Mesenchymal stem cell (in vitro differentiated cells and primary cell): Measurements from ENCODE around the gene TINCR.

Experiments
- DNase-seq: peaks from one replicate; pipeline ENCODE4 v3.0.0-alpha.2; 2013
- H2AFZ ChIP-seq: one replicate; pipeline ENCODE4 v1.6.1; 2013; ENCODE audit warnings: low read depth, mild to moderate bottlenecking, control low read depth, inconsistent platforms, low read length, moderate library complexity
- H2AK5ac ChIP-seq: 2 replicates; pipeline ENCODE4 v1.6.1; 2013; ENCODE audit warnings: low read length, moderate library complexity, mild to moderate bottlenecking, inconsistent platforms; ENCODE audit not compliant: severe bottlenecking
- H2BK120ac ChIP-seq: one replicate; pipeline ENCODE4 v1.6.1; 2013; ENCODE audit warnings: low read depth, mild to moderate bottlenecking, inconsistent platforms, low read length, moderate library complexity
- H2BK12ac ChIP-seq, 2 experiments: one replicate each; pipeline ENCODE4 v1.6.1; 2013; ENCODE audit warnings: inconsistent platforms in 2 of 2, low read length in 2 of 2, mild to moderate bottlenecking in 2 of 2, moderate library complexity in 2 of 2, control low read depth in 1 of 2
- H2BK15ac ChIP-seq: one replicate; pipeline ENCODE4 v1.6.1; 2013; ENCODE audit warnings: mild to moderate bottlenecking, low read depth, inconsistent platforms; ENCODE audit not compliant: poor library complexity, severe bottlenecking
- H2BK5ac ChIP-seq: 2 replicates; pipeline ENCODE4 v1.6.1; 2013; ENCODE audit warnings: low read depth, mild to moderate bottlenecking, low read length, control low read depth, inconsistent platforms; ENCODE audit not compliant: poor library complexity, severe bottlenecking
- H3K14ac ChIP-seq, 2 experiments: one replicate each; pipeline ENCODE4 v1.6.1; 2013; ENCODE audit warnings: inconsistent platforms in 2 of 2, low read length in 2 of 2, control low read depth in 1 of 2, mild to moderate bottlenecking in 1 of 2, moderate library complexity in 1 of 2
- H3K18ac ChIP-seq, 2 experiments: one replicate each; pipeline ENCODE4 v1.6.1; 2013; ENCODE audit warnings: inconsistent platforms in 2 of 2, low read length in 2 of 2, control low read depth in 1 of 2, low read depth in 1 of 2, mild to moderate bottlenecking in 1 of 2
- H3K23ac ChIP-seq, 2 experiments: one replicate each; pipeline ENCODE4 v1.6.1; 2013; ENCODE audit warnings: inconsistent platforms in 2 of 2, low read length in 2 of 2, mild to moderate bottlenecking in 2 of 2, moderate library complexity in 2 of 2, control low read depth in 1 of 2
- H3K27ac ChIP-seq: 2 replicates; pipeline ENCODE4 v1.5.1; 2013; ENCODE audit warnings: mild to moderate bottlenecking, moderate library complexity, low read length, control low read depth, inconsistent platforms; ENCODE audit not compliant: poor library complexity, severe bottlenecking
- H3K27me3 ChIP-seq, 2 experiments: 2 replicates each; pipeline versions ENCODE4 v1.6.1 to v1.7.0; 2013; ENCODE audit warnings: low read length in 2 of 2, mild to moderate bottlenecking in 2 of 2, moderate library complexity in 2 of 2, control low read depth in 1 of 2, inconsistent platforms in 1 of 2; ENCODE audit not compliant: control insufficient read depth in 1 of 2, insufficient read depth in 1 of 2
- H3K36me3 ChIP-seq, 2 experiments: 2 replicates each; pipeline versions ENCODE4 v1.6.1 to v1.7.0; 2013; ENCODE audit warnings: low read length in 2 of 2, control low read depth in 1 of 2, inconsistent platforms in 1 of 2, low read depth in 1 of 2, mild to moderate bottlenecking in 1 of 2; ENCODE audit not compliant: insufficient read depth in 2 of 2, control insufficient read depth in 1 of 2
- H3K4ac ChIP-seq, 2 experiments: one replicate each; pipeline ENCODE4 v1.6.1; 2013; ENCODE audit warnings: inconsistent platforms in 2 of 2, low read length in 2 of 2, mild to moderate bottlenecking in 2 of 2, moderate library complexity in 2 of 2, control low read depth in 1 of 2, low read depth in 1 of 2
- H3K4me1 ChIP-seq: 2 replicates; pipeline ENCODE4 v1.6.1; 2013; ENCODE audit warnings: low read depth, low read length, control low read depth; ENCODE audit not compliant: control insufficient read depth, insufficient read depth
- H3K4me2 ChIP-seq: 2 replicates; pipeline ENCODE4 v1.6.1; 2013; ENCODE audit warnings: low read length, mild to moderate bottlenecking, inconsistent platforms; ENCODE audit not compliant: poor library complexity, severe bottlenecking
- H3K4me3 ChIP-seq, 2 experiments: 2 replicates each; pipeline versions ENCODE4 v1.5.1 to v1.7.0; 2013; ENCODE audit warnings: low read length in 2 of 2, mild to moderate bottlenecking in 2 of 2, control low read depth in 1 of 2, low read depth in 1 of 2; ENCODE audit not compliant: insufficient read depth in 1 of 2
- H3K79me1 ChIP-seq: replicated peaks from 2 replicates; pipeline ENCODE4 v1.6.1; 2013; ENCODE audit warnings: mild to moderate bottlenecking, control low read depth, low read length, inconsistent platforms; ENCODE audit not compliant: poor library complexity, severe bottlenecking
- H3K9ac ChIP-seq: 2 replicates; pipeline ENCODE4 v1.7.0; 2013; ENCODE audit warnings: mild to moderate bottlenecking, low read length, moderate library complexity
- H3K9me3 ChIP-seq: 2 replicates; pipeline ENCODE4 v1.7.0; 2013; ENCODE audit warnings: mild to moderate bottlenecking, low read length; ENCODE audit not compliant: control insufficient read depth
- H4K8ac ChIP-seq: one replicate; pipeline ENCODE4 v1.6.1; 2013; ENCODE audit warnings: inconsistent platforms, mild to moderate bottlenecking, low read length, moderate library complexity
- H4K91ac ChIP-seq: one replicate; pipeline ENCODE4 v1.6.1; 2013; ENCODE audit warnings: mild to moderate bottlenecking, low read length, inconsistent platforms
- WGBS: methylation state at CpG from one replicate; pipeline ENCODE4 v1.1.7; 2013; ENCODE audit warnings: mixed read lengths; 5-methylcytosine and 5-hydroxymethylcytosine counted together

The TINCR gene

DNA sequence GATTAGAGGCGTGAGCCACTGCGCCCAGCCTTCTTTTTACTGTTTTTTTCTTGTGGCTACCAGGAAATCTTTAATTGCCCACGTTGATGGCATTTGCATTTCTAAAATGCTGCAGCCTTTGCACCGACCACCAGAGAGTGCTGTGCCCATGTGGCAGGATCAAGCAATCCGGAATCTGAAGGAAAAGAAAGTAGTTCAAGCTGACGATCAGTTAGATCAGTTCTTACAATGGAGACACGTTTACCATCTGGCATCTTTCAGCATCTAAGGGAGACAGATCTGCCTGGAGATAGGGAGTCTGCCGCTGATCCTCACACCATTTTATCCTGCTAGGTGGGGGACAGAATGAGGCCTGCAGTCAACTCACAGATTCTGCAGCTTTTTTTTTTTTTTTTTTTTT, 19.9 kb downstream of the TINCR start:
- Histone ChIP-seq H3K4me1 (no peaks in the 10 kb centered on the region), H3K23ac (no peak overlapping the region), H4K91ac (no peak overlapping the region), H2BK5ac (no peak overlapping the region), H2AFZ (no peak overlapping the region), H3K27me3 (peaks cover 5 to 29% of the 10 kb centered on the region in 2 experiments), H2BK12ac (no peak overlapping the region), H4K8ac (no peak overlapping the region), H3K36me3 (no peaks in the 10 kb centered on the region), H3K14ac (no peak overlapping the region), H2BK120ac (no peak overlapping the region), H3K4ac (no peak overlapping the region), H3K4me2 (no peak overlapping the region), H3K27ac (no peak overlapping the region), H3K9me3 (no peaks in the 10 kb centered on the region), H3K9ac (no peak overlapping the region), H3K4me3 (no peak overlapping the region), H2BK15ac (no peak overlapping the region), H3K79me1 (no peaks in the 10 kb centered on the region), H3K18ac (no peak overlapping the region), H2AK5ac (no peak overlapping the region)
- 28% methylated on average over 8 of the region's 8 CpGs for WGBS
- DNase-seq = peak; percentile 51

DNA sequence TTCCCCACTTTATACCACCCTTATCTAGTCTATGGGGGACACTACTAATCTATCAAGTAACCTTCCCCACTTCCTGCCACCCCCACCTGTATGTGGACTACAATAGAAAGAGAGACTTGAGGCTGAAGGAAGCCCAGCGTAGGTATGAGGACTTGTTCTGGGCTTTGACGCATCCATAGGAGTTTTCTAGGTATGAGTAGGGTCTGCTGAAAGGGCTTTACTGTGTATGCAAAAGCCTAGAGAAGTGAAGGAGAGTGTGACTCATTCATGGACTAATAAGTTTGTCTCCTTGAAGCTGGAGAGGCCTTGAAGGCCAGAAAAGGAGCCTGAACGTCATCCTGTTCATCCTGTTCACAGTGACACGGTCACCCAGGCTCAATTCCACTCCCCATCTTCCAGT, 21.8 kb downstream of the TINCR start:
- no peak overlapping the region for H3K14ac ChIP-seq
- no peak overlapping the region for H3K4me2 ChIP-seq
- no peak overlapping the region for H3K4me3 ChIP-seq
- no peak overlapping the region for H2BK15ac ChIP-seq
- no peaks in the 10 kb centered on the region for H3K79me1 ChIP-seq
- WGBS = 73% methylated on average over 4 of the region's 4 CpGs
- no peak overlapping the region for H3K27ac ChIP-seq
- H3K9ac ChIP-seq = no peak overlapping the region
- H3K4me1 ChIP-seq = no peaks in the 10 kb centered on the region
- H2AFZ ChIP-seq = no peak overlapping the region
- no peak overlapping the region for H3K4ac ChIP-seq
- H3K36me3 ChIP-seq = no peaks in the 10 kb centered on the region
- peaks cover 5 to 34% of the 10 kb centered on the region in 2 experiments for H3K27me3 ChIP-seq
- no peak overlapping the region for H2BK12ac ChIP-seq
- no peak overlapping the region for H4K8ac ChIP-seq
- DNase-seq = no peak
- no peaks in the 10 kb centered on the region for H3K9me3 ChIP-seq
- no peak overlapping the region for H2AK5ac ChIP-seq
- no peak overlapping the region for H4K91ac ChIP-seq
- H2BK5ac ChIP-seq = no peak overlapping the region
- H2BK120ac ChIP-seq = no peak overlapping the region
- no peak overlapping the region for H3K18ac ChIP-seq
- H3K23ac ChIP-seq = no peak overlapping the region

DNA sequence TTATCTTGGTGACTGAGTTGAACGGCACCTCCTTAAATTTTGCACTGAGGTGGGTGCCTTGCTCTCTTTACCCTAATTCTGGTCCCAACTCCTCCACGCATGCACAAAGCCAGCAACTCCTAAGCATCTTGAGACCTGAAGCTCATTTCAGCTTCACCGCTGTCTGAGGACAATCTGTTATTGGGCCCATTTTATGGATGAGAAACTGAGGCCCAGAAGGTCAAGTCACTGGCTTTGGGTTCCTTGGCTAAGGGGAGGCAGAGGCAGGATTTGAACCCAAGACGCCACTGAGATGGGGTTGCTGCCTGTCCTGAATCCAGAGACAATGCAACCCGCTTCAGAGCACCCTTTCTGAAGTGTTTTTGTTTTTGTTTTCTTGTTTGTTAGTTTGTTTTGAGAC, 22.7 kb downstream of the TINCR start:
- Histone ChIP-seq H3K9ac (no peak overlapping the region), H2BK5ac (no peak overlapping the region), H3K4me2 (no peak overlapping the region), H3K18ac (no peak overlapping the region), H3K9me3 (no peaks in the 10 kb centered on the region), H3K23ac (no peak overlapping the region), H3K36me3 (no peaks in the 10 kb centered on the region), H3K4me1 (no peaks in the 10 kb centered on the region), H3K4me3 (no peak overlapping the region), H2BK15ac (no peak overlapping the region), H3K79me1 (no peaks in the 10 kb centered on the region), H3K14ac (no peak overlapping the region), H2AK5ac (no peak overlapping the region), H3K27ac (no peak overlapping the region), H3K27me3 (peaks cover 5 to 34% of the 10 kb centered on the region in 2 experiments), H2BK120ac (no peak overlapping the region), H4K8ac (no peak overlapping the region), H3K4ac (no peak overlapping the region), H2AFZ (no peak overlapping the region), H4K91ac (no peak overlapping the region), H2BK12ac (no peak overlapping the region)
- WGBS = 90% methylated on average over 4 of the region's 5 CpGs
- DNase-seq = no peak

DNA sequence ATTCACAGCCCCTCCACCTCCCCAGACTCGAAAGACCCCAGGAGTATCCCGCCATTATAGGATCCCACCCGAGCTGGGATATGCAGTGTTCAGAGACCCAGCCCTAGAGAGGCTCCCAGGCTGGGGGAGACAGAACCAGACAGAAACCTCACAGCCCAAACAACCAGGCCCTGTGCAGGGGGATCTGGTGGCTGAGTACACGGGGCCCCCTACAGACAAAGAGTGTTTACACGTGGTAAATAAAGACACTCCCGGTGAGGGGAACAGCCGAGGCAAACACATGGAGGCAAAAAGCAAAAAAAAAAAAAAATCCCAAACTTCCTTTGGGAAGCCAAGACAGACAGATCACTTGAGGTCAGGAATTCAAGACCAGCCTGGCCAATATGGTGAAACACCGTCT, 25.1 kb downstream of the TINCR start:
- Histone ChIP-seq H2BK12ac (no peak overlapping the region), H2AFZ (no peak overlapping the region), H3K4me3 (no peak overlapping the region), H3K4ac (no peak overlapping the region), H4K8ac (no peak overlapping the region), H2BK120ac (no peak overlapping the region), H3K27me3 (peaks cover 5 to 48% of the 10 kb centered on the region in 2 experiments), H2AK5ac (no peak overlapping the region), H2BK15ac (no peak overlapping the region), H3K4me2 (no peak overlapping the region), H3K23ac (no peak overlapping the region), H2BK5ac (no peak overlapping the region), H3K79me1 (no peaks in the 10 kb centered on the region), H3K9me3 (no peaks in the 10 kb centered on the region), H3K18ac (no peak overlapping the region), H4K91ac (no peak overlapping the region), H3K14ac (no peak overlapping the region), H3K9ac (no peak overlapping the region), H3K36me3 (no peaks in the 10 kb centered on the region), H3K27ac (no peak overlapping the region), H3K4me1 (peaks cover 2% of the 10 kb centered on the region)
- no peak for DNase-seq
- 43% methylated on average over 8 of the region's 8 CpGs for WGBS
